GM04504 (cell line): ENCODE data around the gene CDKN2B.
"Not testable (repeated sequence)": the region's sequence is repeated elsewhere in the genome, so short reads cannot be mapped to it uniquely, and the experiment has no call there.

Experiments
- DNase-seq: peaks from one replicate; pipeline ENCODE4 v3.0.0-alpha.2; 2012; ENCODE audit warnings: low read depth

Gene CDKN2B, protein sequence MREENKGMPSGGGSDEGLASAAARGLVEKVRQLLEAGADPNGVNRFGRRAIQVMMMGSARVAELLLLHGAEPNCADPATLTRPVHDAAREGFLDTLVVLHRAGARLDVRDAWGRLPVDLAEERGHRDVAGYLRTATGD

DNA sequence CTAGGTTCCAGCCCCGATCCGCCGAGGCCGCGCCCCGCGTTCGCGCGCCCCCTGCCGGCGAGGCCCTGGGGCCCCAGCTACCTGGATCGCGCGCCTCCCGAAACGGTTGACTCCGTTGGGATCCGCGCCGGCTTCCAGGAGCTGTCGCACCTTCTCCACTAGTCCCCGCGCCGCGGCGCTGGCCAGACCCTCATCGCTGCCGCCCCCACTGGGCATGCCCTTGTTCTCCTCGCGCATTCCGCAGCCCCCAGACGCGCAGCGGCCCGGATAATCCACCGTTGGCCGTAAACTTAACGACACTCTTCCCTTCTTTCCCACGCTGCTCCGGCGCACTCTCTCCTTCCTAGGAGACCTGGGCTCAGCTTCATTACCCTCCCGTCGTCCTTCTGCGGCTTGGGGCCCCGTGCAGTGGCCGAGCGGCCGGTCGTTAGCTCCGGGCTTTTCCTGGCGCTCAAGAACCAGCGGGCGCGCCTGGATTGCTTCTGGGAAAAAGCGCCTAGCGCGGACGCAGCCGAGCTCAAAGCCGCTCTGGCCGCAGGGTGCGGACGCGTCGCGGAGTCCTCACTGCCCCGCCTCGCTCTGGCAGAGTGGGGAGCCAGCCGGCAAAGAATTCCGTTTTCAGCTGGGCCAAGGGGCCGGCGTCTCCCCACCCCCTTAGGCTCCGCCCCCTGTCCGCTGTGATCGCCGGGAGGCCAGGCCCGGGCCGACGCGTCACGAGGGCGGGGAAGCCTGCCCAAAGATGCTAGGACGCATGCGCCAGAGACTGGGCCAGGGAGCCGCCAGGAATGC is at the start of gene CDKN2B:
TSS of gene CDKN2B (minus strand) at position 589 of the 789 bp plus-strand sequence. CDS start at position 237, 352 bp downstream.
- DNase-seq: peak; percentile 95

DNA sequence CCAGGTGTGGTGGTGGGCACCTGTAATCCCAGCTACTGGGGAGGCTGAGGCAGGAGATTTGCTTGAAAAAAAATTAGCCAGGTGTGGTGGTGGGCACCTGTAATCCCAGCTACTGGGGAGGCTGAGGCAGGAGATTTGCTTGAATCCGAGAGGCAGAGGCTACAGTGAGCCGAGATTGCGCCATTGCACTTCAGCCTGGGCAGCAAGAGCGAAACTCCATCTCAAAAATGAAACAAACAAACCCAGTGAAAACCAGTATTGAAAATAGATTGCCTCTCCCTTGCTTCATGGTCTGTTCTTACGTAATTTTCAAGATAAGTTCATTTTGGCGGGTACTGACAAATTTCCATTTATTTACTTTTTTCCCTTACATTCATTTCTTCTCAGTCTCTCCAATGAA is 48.9 kb upstream of the CDKN2B start:
- DNase-seq: not testable (repeated sequence)

DNA sequence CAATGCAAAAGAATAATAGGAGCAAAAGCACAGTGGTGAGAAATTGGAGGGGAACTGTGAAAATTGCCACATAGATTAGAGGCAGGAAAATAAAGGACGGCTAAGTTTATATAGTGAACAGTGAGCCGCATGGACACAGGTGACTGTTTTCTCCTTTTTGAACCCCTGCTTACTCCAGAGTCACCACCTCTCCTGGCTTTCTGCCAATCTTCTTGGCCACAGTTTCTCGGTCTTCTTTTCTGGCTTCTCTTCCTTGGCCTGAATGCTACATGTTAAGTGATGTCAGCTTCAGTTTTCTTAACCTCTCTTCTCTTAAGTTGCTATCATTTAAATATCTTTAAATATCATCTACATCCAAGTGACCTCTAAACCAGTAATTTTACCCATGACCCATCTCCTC is 47.3 kb upstream of the CDKN2B start:
- DNase-seq: no peak

DNA sequence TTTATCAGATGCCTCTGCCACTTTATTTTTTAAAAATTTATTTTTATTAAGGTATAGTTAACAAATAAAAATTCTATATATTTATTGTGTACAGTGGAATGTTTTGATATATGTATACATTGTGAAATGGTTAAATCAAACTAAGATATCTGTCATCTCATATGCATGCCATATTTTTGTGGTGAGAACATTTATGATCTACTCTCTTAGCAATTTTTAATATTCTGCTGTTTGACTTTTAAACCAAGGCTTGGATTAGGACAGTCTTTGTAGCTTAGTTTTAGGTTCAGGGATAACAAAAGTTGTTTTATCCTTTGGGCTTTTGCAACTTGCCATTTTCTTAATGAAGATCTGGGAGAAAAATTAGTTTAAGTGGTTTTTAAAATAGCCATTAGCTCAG is 46.0 kb upstream of the CDKN2B start:
- DNase-seq: no peak

DNA sequence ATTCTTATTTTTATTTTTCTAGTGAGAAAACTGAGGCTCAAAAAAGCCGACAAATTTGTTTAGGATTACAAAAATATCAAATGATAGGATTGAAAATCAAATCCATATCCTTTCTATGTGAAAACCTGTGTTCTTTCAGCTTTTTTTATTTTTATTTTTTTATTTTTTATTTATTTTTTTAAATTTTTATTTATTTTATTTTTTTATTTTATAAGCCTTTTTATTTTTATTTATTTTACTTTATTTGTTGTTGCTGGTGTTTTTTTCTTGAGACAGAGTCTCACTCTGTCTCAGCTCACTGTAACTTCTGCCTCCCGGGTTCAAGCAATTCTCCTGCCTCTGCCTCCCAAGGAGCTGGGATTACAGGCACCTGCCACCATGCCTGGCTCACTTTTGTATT is 45.4 kb upstream of the CDKN2B start:
- no peak for DNase-seq

DNA sequence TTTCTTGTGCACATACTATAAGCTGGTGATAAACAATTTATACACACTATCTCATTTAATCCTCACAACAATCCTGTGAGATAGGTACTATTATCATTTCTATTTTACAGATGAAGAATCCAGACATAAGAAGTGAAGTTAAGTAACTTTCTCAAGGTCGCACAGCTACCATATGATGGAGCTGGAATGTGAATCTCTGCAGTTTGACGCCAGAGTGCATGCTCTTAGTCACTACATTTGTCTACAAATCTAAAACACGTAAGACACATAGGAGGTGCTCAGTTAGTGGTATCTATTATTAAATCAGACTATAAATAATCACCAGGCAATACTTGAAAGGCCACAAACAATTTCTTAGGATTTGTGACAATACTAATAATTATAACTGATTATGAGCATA is 45.0 kb upstream of the CDKN2B start:
- DNase-seq: no peak

DNA sequence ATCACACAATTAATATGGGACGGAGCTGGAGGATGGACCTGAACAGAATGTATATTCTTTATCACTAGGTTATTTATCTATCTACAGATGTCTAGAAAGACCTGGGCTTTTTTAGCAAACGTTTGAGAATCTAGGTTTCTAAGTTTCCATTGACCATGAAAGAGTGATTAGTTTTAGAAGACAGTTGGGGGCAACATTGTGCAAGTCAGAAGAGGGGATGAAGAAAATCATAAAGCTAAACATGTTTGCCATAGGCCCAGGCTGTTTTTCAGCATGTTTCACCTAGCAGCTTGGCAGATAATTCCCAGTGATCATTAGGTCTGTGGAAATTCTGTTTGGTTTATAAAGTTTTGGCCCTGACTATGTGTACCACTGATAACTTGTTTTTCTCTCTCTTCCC is 44.1 kb upstream of the CDKN2B start:
- DNase-seq: no peak

DNA sequence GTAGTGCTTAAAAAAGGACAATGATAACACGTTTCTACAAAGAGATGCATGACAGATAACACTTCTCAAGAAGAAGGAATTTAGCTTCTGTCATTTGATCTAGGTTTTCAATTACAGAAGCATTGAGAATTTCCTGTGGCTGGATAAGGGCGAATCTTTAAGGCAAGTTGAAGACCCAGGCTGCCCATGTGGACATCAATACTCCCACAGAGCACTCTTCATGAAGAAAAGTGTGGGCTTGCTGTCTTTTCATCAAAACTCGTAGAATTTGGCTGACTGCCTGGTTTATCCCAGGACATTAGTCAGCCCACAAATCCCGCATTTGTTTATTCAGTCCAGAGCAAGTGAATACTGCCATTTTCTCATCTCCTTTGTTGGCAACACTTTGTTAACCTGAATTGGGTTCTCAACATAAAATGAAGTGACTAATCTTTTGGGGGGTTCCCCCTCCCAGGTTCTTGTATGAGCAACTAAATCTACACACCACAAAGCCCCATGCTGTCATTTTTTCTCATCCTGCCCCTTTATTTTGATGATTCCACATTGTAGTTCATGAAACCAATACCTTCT is 43.4 kb upstream of the CDKN2B start:
- peak; percentile 83 for DNase-seq

DNA sequence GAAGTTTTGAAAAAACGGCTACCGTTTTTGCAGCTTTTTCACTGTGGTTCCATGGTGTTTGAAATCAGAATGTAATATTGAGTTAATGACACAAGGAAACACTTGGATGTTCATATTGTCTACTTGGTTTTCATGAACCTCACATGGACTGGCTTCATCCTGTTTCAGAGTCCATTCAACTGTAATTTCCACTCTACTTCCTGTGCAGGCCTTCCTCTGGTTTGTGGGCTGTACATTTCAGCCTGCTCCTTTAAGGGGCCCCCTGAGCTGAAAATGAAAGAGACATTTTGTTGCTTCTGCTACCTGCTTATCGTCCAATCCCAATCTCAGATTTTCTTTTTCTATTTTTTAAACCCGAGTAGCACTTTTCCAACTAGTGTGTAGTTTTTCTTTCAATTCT is 41.8 kb upstream of the CDKN2B start:
- no peak for DNase-seq

- no peak for DNase-seq
These were observed 40.3 kb upstream of the CDKN2B start for GRCh38 chr9:22049411-22049810.

DNA sequence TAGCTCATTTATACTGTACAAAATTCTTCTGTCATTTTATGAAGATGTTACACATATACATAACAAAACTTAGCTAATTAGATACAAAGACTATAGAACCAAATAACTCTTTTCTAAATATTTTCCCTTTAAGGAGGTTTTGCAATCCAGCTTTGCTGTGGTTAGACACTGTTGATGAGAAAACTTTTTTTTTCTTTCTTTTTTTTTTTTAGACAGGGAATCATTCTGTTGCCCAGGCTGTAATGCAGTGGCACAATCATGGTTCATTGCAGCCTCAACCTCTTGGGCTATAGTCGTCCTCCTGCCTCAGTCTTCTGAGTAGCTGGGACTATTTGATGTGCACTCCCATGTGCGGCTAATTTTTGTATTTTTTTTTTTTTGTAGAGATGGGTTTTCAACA is 38.5 kb upstream of the CDKN2B start:
- no peak for DNase-seq

DNA sequence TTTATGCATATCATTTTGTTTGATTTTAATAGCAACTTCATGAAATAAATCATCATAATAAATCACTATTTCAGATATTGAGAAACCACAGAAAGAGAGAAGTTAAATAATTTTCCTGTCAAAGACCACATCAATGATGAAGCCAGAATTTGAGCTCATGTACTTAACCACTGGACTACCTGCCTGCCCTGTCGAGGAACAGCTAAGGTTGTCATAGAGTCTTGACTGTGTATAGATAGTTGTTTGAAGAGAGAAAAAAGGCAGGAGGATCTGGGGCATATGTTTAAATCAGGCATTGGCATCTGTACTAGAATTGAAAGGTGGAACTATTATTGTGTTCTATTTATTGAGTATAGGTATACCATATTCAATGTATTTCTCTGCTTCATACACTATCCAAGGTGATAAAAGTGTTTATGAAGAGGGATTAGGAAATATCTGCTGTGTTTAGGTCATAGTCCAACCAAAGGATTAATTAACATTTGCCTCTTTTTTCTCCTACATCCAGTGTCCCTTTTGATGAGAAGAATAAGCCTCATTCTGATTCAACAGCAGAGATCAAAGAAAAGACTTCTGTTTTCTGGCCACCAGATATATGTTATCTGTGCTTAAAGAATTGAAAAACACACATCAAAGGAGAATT is 37.3 kb upstream of the CDKN2B start:
- DNase-seq: no peak

DNA sequence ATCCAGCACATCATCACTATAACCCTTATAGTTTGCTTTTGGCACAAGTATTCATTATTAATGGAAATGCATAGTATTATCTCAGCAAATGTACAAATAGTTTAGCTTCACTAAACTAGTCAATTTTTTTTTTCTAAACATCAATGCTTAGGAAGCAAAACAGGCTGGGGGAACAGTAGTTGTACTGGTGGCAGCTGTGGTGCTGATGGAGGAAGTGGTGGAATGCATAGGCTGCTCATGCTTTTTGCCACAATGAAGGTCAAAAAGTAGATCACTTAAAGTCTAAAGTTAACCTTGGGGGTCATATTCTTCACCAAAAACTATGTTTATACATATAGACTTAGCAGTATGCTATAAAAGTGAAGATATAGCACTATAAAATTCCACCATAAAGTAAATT is 36.3 kb upstream of the CDKN2B start:
- DNase-seq: no peak

GRCh38 chr9:22044583-22044982 is 35.5 kb upstream of the CDKN2B start:
- DNase-seq: peak; percentile 58

- no peak for DNase-seq
These were observed 34.8 kb upstream of the CDKN2B start for GRCh38 chr9:22043928-22044327.

GRCh38 chr9:22041775-22042174 is 32.7 kb upstream of the CDKN2B start:
- peak; percentile 35 for DNase-seq

DNA sequence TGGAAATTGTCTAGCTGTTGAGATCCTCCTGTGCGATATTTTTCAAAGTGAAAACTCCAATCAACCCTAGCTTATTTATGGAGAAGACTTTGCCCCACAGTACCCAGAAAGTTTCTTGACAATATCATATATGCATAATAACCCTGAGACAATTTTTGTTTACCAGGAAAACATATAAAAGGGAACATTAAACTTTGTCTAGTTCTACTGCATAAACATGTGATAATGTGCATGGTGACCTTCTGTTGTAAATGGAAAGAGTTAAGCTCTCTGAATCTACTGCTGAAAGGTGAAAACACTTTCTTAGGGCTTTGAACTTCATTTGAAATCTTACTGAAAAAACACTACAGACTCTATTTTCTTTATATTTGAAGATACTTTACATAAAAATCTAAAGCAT is 32.2 kb upstream of the CDKN2B start:
- no peak for DNase-seq

GRCh38 chr9:22040760-22041159 is 31.7 kb upstream of the CDKN2B start:
- peak; percentile 70 for DNase-seq

GRCh38 chr9:22039258-22039657 is 30.2 kb upstream of the CDKN2B start:
- no peak for DNase-seq

GRCh38 chr9:22037954-22038690 is 29.0 kb upstream of the CDKN2B start:
- DNase-seq: no peak

DNA sequence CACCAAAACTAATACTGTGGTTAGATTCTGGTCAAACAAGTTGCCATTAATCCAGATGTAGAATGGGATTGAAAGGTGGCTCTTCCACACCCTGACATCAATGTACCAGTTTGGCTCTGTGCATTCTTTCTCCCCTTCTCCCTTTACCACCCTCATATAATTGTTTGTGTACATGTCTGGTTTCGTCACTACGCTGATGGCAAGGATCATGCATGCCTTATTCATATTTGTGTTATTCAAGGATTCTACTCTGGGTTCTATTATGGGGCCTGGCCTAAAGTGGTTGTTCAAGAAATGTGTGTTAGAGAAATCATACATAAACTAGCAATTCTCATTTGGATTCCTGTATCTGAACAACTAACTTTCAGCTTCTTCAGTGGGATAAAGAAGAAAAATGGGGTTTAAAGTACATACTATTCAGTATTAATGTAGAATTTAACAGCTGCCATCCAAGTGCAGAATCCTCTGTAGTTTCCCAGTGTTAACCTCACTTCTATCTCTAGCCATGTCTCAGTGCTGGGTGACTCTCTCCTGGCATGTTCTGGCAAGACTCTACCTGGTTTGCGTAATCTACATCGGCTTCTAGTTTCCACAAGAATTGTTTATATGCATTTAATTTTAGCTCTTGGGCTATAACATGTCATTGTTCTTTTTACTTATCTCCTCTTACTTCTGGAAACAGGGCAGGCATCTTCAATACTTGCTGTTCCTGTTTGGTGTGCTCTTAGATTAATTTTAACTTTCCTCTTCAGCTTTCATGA is 27.9 kb upstream of the CDKN2B start:
- DNase-seq: no peak

GRCh38 chr9:22035591-22036011 is 26.5 kb upstream of the CDKN2B start:
- no peak for DNase-seq
